Measurements from ENCODE around the gene DPH2.

DNA sequence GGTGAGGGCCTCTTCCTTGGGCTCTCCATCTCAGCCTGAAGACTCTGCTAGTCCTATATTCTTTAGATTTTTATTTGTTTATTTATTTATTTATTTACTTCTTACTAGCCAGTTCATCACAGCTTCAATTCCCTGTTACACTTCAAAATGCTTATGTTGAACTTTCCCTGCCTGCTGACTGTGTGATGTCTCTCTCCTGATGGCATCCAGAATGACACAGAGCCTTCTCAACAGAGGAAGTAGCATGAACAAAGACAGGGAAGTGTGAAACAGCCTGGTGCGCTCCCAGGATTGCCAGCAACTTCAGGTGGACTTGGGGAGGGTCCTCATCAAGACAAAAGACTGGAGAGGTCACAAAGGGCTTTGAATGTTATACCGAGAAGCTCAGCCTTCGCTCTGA is 27.4 kb upstream of the DPH2 start:
- TF ChIP-seq EZH2 (IDR thresholded peaks at IDR 0.05) (no peak), POLR2AphosphoS5 (IDR thresholded peaks at IDR 0.05; ENCODE audit: borderline replicate concordance, low read depth, low read length) (no peak)
